ENCODE results near the gene BMERB1.

BMERB1 gene

GRCh38 chr16:15621456-15621855, 187.1 kb downstream of the BMERB1 start:
- no peak for DNase-seq

DNA sequence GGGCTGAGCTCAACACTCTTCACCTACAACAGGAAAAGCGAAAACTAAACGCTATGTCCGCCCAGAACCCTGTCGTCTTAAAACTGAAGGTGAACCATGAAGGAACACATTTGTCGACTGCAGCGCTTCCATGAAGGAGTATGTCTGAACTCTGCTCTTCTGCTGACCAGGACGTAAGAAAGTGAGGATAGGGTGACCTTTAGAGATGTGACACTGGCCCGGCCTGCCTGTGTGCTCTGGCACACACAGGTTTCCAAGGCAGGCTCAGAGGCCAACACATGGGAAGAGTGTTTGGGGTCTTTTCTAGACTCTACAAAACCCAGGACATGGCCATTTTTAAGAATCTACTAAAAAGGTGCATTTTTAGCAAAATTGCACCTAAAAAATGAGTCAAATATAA, 187.5 kb downstream of the BMERB1 start:
- DNase-seq, result no peak

- no peak for DNase-seq
Observed at GRCh38 chr16:15631730-15632409, 197.5 kb downstream of the BMERB1 start.

GRCh38 chr16:15635926-15636325, 201.5 kb downstream of the BMERB1 start:
- DNase-seq, result no peak

GRCh38 chr16:15636392-15636873, 202.0 kb downstream of the BMERB1 start:
- DNase-seq, result no peak
